GM18873 (cell line): ENCODE results near the gene TMEM135.

Source experiments
- ATAC-seq: cut with Tn5 transposase; IDR thresholded peaks from one replicate; pipeline ENCODE4 v1.9.1; 2021; ENCODE audit warnings: mild to moderate bottlenecking, moderate library complexity, moderate number of reproducible peaks; ENCODE audit not compliant: unreplicated experiment, low FRiP score

TMEM135 gene

DNA sequence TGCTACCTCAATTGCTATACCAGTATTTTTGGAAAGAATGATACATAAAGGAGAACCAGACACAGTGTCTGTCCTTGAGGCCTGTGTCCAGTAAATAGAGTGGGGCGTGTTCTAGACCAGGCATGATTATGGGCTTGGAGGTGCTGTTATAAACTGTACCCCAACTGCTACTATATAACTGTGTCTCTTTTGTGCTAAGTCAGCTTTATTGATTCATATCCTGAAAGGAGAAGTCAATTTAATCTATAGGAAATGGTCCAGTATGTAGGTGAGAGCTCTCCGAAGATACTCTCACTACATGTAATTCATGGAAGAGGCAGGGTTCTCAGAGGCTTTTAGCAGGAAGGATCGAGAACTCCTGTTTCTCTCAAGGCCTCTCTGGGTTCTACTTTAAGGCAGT, 334.3 kb downstream of the TMEM135 start:
- ATAC-seq: no peak
